Gastroesophageal sphincter (tissue), 4 donors: Measurements from ENCODE around the gene CARD11. TPM values are rescaled to one million over a fixed set of nuclear protein-coding genes. Genes with fewer than 3 reads are reported as not detected.

ENCODE experiments used
- ATAC-seq: fragments of 150-250 bp; one replicate; pipeline ENCODE4 v1.9.1; 2016; ENCODE audit warnings: mild to moderate bottlenecking, moderate library complexity
- H3K27ac ChIP-seq, 4 donors: fragments of 200-600 bp; sonication (generic) in 3 of 4; 1 replicate in 3 of 4; 2 replicates in 1 of 4; pipeline ENCODE4 v1.5.1; 2016 to 2019
- H3K27me3 ChIP-seq: fragments of 200-600 bp; sonication (generic); one replicate; pipeline ENCODE4 v1.5.1; 2019
- H3K36me3 ChIP-seq, 2 donors: fragments of 200-600 bp; sonication (generic); one replicate each; pipeline ENCODE4 v1.5.1; 2019; ENCODE audit warnings: control low read depth in 1 of 2
- H3K4me1 ChIP-seq, 3 donors: fragments of 200-600 bp; sonication (generic); 1 replicate in 2 of 3; 2 replicates in 1 of 3; pipeline ENCODE4 v1.5.1; 2016 to 2019; ENCODE audit warnings: control low read depth in 2 of 3
- H3K4me3 ChIP-seq, 2 donors: fragments of 200-600 bp; sonication (generic); one replicate each; pipeline ENCODE4 v1.5.1; 2019; ENCODE audit warnings: mild to moderate bottlenecking in 1 of 2, moderate library complexity in 1 of 2
- H3K9me3 ChIP-seq, 3 donors: fragments of 200-600 bp; sonication (generic); one replicate each; pipeline ENCODE4 v1.5.1; 2017 to 2019; ENCODE audit warnings: control low read depth in 2 of 3
- EP300 ChIP-seq: sonication (generic); formaldehyde crosslinking; IDR thresholded peaks from one replicate; pipeline ENCODE4 v1.6.1; 2017; ENCODE audit warnings: antibody characterized with exemption, mild to moderate bottlenecking
- POLR2A ChIP-seq, 2 donors: fragments of 450-650 bp; IDR thresholded peaks; one replicate each; pipeline ENCODE4 v1.6.1; 2017; ENCODE audit warnings: antibody characterized with exemption in 2 of 2, mild to moderate bottlenecking in 2 of 2, moderate library complexity in 1 of 2
- POLR2AphosphoS5 ChIP-seq: sonication (generic); formaldehyde crosslinking; IDR thresholded peaks from one replicate; pipeline ENCODE4 v1.6.1; 2017; ENCODE audit warnings: antibody characterized with exemption
- WGBS, 2 donors: methylation state at CpG; one replicate each; pipeline ENCODE4 v1.1.5; 2018; ENCODE audit warnings: low coverage in 1 of 2; 5-methylcytosine and 5-hydroxymethylcytosine counted together
- total RNA-seq, 4 donors: library from RNA; depleted of rRNA; stranded (reverse); fragments of >200 nt; gene quantifications; one replicate each; pipeline ENCODE4 v1.1.0, GENCODE V29; 2016
- TF ChIP-seq, protein P1 (sequence below), 4 experiments: fragments of 200-600 bp in 2 of 4; fragments of 450-650 bp in 2 of 4; sonication (generic) in 1 of 4; IDR thresholded peaks; one replicate each; pipeline ENCODE4 v1.5.1; 2017 to 2019; ENCODE audit warnings: antibody characterized with exemption in 4 of 4, mild to moderate bottlenecking in 2 of 4, moderate library complexity in 2 of 4

Gene CARD11
- total RNA-seq, 4 donors from 2014 or later, result 0.27 to 0.67 (median 0.45) TPM

GRCh38 chr7:3070908-3071307, 27.2 kb upstream of the CARD11 start:
- Histone ChIP-seq H3K9me3 (peaks cover 0 to 21% (median 0%) of the 10 kb centered on the region in 3 donors), H3K4me1 (no peaks in the 10 kb centered on the region), H3K27me3 (peaks cover 7% of the 10 kb centered on the region), H3K27ac (no peak overlapping the region), H3K36me3 (no peaks in the 10 kb centered on the region), H3K4me3 (no peak overlapping the region)
- TF ChIP-seq EP300, result no peak
- TF ChIP-seq POLR2A (IDR thresholded peaks at IDR 0.05), result no peak
- WGBS, 2 donors, result 91% methylated on average over 3 of the region's 4 CpGs; no CpG with 5 or more reads in 1 of the 2 donors
- ATAC-seq, result no peak

DNA sequence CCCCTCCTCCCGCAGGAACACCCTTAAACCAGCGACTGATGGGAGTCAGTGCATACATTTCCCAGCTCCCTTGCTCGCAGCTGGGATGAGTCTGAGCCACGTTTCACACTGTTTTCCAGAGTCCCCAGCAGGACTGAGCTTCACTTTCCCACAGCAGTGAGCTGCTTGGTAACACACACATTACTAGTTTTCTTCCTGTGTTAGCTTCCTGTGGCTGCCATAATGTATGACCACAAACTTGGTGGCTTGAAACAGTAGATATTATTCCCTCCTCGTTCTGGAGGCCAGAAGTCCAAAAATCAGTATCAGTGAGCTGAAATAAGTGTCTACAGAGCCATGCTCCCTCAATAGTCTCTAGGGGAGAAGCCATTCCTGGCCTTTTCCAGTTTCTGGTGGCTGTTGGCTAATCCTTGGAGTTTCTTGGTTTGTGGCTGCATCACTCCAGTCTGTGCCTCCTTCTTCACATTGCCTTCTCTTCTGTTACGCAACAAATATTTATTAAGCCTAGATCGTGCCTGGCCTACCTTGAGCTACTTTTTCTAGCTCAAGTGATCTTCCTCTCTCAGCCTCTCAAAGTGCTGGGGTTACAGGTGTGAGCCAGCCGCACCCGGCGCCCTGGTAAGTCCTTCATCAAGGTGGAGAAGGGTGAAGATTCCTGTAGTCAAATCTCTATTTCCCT, 26.2 kb upstream of the CARD11 start:
- ATAC-seq, result no peak
- Histone ChIP-seq H3K27ac (no peak overlapping the region), H3K4me1 (no peaks in the 10 kb centered on the region), H3K36me3 (no peaks in the 10 kb centered on the region), H3K9me3 (peaks cover 0 to 11% (median 0%) of the 10 kb centered on the region in 3 donors), H3K4me3 (no peak overlapping the region), H3K27me3 (peaks cover 16% of the 10 kb centered on the region)
- TF ChIP-seq POLR2AphosphoS5, result no peak
- TF ChIP-seq, protein P1, sequence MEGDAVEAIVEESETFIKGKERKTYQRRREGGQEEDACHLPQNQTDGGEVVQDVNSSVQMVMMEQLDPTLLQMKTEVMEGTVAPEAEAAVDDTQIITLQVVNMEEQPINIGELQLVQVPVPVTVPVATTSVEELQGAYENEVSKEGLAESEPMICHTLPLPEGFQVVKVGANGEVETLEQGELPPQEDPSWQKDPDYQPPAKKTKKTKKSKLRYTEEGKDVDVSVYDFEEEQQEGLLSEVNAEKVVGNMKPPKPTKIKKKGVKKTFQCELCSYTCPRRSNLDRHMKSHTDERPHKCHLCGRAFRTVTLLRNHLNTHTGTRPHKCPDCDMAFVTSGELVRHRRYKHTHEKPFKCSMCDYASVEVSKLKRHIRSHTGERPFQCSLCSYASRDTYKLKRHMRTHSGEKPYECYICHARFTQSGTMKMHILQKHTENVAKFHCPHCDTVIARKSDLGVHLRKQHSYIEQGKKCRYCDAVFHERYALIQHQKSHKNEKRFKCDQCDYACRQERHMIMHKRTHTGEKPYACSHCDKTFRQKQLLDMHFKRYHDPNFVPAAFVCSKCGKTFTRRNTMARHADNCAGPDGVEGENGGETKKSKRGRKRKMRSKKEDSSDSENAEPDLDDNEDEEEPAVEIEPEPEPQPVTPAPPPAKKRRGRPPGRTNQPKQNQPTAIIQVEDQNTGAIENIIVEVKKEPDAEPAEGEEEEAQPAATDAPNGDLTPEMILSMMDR (IDR thresholded peaks at IDR 0.05), result no peak
- no peak for TF ChIP-seq POLR2A (IDR thresholded peaks at IDR 0.05)
- no peak for TF ChIP-seq EP300
- 83 to 100% methylated on average over 1 to 10 of the region's 10 CpGs for WGBS, 2 donors

DNA sequence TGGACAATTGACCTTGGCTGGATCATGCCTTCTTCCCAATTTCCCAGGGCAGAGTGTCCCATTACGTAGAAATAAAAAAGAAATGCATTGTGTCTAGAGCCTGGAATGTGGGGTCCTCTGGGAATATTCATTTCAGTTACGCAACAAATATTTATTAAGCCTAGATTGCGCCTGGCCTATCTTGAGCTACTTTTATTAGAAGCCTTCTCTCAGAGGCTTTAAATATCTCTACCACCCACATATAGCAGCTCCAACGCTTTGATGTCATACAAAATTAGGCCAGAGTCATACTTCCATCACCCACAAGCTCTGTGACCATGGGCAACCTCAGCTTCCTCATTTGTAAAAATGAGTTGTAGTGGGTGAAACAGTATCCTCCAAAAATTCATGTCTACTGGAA, 24.9 kb upstream of the CARD11 start:
- H3K36me3 ChIP-seq, result no peaks in the 10 kb centered on the region
- no peak overlapping the region for H3K27ac ChIP-seq
- H3K4me1 ChIP-seq, result no peaks in the 10 kb centered on the region
- peaks cover 0 to 11% (median 0%) of the 10 kb centered on the region in 3 donors for H3K9me3 ChIP-seq
- 64 to 65% methylated on average over 4 of the region's 4 CpGs for WGBS, 2 donors
- no peak for TF ChIP-seq EP300
- no peak for TF ChIP-seq POLR2A (IDR thresholded peaks at IDR 0.05)
- no peak for TF ChIP-seq POLR2AphosphoS5
- TF ChIP-seq, protein P1 (IDR thresholded peaks at IDR 0.05), result no peak
- peaks cover 29% of the 10 kb centered on the region for H3K27me3 ChIP-seq
- ATAC-seq, result no peak
- H3K4me3 ChIP-seq, result no peak overlapping the region

- Histone ChIP-seq H3K4me3 (no peak overlapping the region), H3K9me3 (peaks cover 0 to 11% (median 0%) of the 10 kb centered on the region in 3 donors), H3K4me1 (no peaks in the 10 kb centered on the region), H3K27me3 (peaks cover 34% of the 10 kb centered on the region), H3K27ac (no peak overlapping the region), H3K36me3 (no peaks in the 10 kb centered on the region)
- TF ChIP-seq POLR2AphosphoS5, result no peak
- no peak for TF ChIP-seq POLR2A (IDR thresholded peaks at IDR 0.05)
- no peak for TF ChIP-seq EP300
- TF ChIP-seq, protein P1 (IDR thresholded peaks at IDR 0.05), result no peak
- 79% methylated on average over 2 of the region's 2 CpGs; no CpG with 5 or more reads in 1 of the 2 donors for WGBS, 2 donors
- ATAC-seq, result no peak
Measured at GRCh38 chr7:3067606-3068380, 24.1 kb upstream of the CARD11 start.

DNA sequence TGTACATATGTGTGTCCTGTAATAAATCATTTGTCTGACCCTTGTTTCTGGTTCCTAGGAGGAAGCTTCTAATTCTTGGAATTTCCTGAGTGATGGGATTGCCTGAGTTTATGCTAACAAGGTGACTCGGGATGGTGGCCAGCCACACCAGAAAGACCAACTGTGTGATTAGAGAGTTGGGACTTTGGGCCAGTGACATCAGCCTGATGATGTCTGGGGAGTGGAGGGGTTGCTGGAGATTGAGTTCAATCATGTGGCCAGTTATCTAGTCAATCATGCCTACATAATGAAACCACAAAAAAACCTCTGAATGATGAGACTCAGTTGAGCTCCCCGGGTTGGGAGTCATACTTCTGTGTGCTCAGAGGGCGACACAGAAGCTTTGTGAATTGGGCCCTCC, 23.5 kb upstream of the CARD11 start:
- Histone ChIP-seq H3K36me3 (no peaks in the 10 kb centered on the region), H3K4me3 (no peak overlapping the region), H3K9me3 (peaks cover 0 to 11% (median 0%) of the 10 kb centered on the region in 3 donors), H3K4me1 (no peaks in the 10 kb centered on the region), H3K27me3 (peaks cover 37% of the 10 kb centered on the region), H3K27ac (no peak overlapping the region)
- TF ChIP-seq POLR2A (IDR thresholded peaks at IDR 0.05), result no peak
- no peak for TF ChIP-seq POLR2AphosphoS5
- TF ChIP-seq, protein P1 (IDR thresholded peaks at IDR 0.05), result no peak
- TF ChIP-seq EP300, result no peak
- ATAC-seq, result no peak
- WGBS, 2 donors, result 59% methylated on average over 3 of the region's 3 CpGs; no CpG with 5 or more reads in 1 of the 2 donors
